ENCODE measurements around the gene RNF114.

The RNF114 gene

GRCh38 chr20:50003253-50003656 is 67.1 kb downstream of the RNF114 start:
- no peak for DNase-seq (ENCODE audit: low spot score)
- no peak for TF ChIP-seq CTCF (IDR thresholded peaks at IDR 0.05; ENCODE audit: extremely low read depth, insufficient read depth, missing control alignments)
- in situ Hi-C loops (cut with MboI; ENCODE audit: low pct_unique_long_range_greater_than_20kb, low sequenced_read_pairs, unreplicated experiment) = no loop called here

Measured in GM13977 (cell line).